ENCODE measurements around the gene ZBTB24. TPM values are rescaled to one million over a fixed set of nuclear protein-coding genes. Genes with fewer than 3 reads are reported as not detected.
A peak's percentile ranks its signal among the peaks of the same experiment; 100 is the strongest.

ZBTB24 gene
- total RNA-seq, 1 donor from 2014 or later: 6.4 TPM

GRCh38 chr6:109452181-109452580, 30.8 kb downstream of the ZBTB24 start:
- Mint-ChIP-seq H3K9me3 (ENCODE audit: unreplicated experiment) (peaks cover 27% of the 10 kb centered on the region), H3K36me3 (ENCODE audit: unreplicated experiment) (peaks cover 5% of the 10 kb centered on the region), H3K27ac (ENCODE audit: unreplicated experiment) (peak overlapping the region; percentile 99), H3K4me1 (ENCODE audit: low read depth, unreplicated experiment) (peaks cover 29% of the 10 kb centered on the region), H3K27me3 (ENCODE audit: unreplicated experiment) (peaks cover 25% of the 10 kb centered on the region), H3K4me3 (ENCODE audit: unreplicated experiment) (peak overlapping the region; percentile 71)
- no peak for DNase-seq
- no peak for TF ChIP-seq CTCF (IDR thresholded peaks at IDR 0.05; ENCODE audit: partially characterized antibody, unreplicated experiment)

- H3K27me3 Mint-ChIP-seq (ENCODE audit: unreplicated experiment): peaks cover 29% of the 10 kb centered on the region
- no peak overlapping the region for H3K27ac Mint-ChIP-seq (ENCODE audit: unreplicated experiment)
- TF ChIP-seq CTCF (IDR thresholded peaks at IDR 0.05; ENCODE audit: partially characterized antibody, unreplicated experiment): no peak
- H3K36me3 Mint-ChIP-seq (ENCODE audit: unreplicated experiment): peaks cover 5% of the 10 kb centered on the region
- H3K4me1 Mint-ChIP-seq (ENCODE audit: low read depth, unreplicated experiment): peaks cover 29% of the 10 kb centered on the region
- peak overlapping the region; percentile 71 for H3K4me3 Mint-ChIP-seq (ENCODE audit: unreplicated experiment)
- DNase-seq: no peak
- peaks cover 22% of the 10 kb centered on the region for H3K9me3 Mint-ChIP-seq (ENCODE audit: unreplicated experiment)
These were observed 31.6 kb downstream of the ZBTB24 start for GRCh38 chr6:109451376-109451775.

DNA sequence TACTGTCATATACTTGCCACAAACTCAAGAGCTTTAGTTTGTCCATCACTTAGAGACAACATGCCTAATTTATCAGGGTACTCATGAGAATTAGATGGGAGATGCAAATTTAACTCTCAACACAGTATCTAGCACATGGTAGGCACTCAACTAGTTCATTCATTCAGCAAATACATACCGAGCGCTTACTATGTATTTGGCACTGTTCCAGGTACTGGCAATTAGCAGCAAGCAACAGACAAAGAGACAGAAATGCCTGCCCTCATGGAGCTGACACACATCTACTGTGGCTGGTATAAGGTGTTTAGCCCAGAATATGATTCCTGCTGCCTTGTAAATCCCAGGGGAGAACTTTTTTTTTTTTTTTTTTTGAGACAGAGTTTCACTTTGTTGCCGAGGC, 32.2 kb downstream of the ZBTB24 start:
- Mint-ChIP-seq H3K4me1 (ENCODE audit: low read depth, unreplicated experiment) (peaks cover 29% of the 10 kb centered on the region), H3K27ac (ENCODE audit: unreplicated experiment) (no peak overlapping the region), H3K4me3 (ENCODE audit: unreplicated experiment) (no peak overlapping the region), H3K36me3 (ENCODE audit: unreplicated experiment) (peaks cover 5% of the 10 kb centered on the region), H3K9me3 (ENCODE audit: unreplicated experiment) (peaks cover 21% of the 10 kb centered on the region), H3K27me3 (ENCODE audit: unreplicated experiment) (peaks cover 32% of the 10 kb centered on the region)
- no peak for TF ChIP-seq CTCF (IDR thresholded peaks at IDR 0.05; ENCODE audit: partially characterized antibody, unreplicated experiment)
- DNase-seq: no peak

DNA sequence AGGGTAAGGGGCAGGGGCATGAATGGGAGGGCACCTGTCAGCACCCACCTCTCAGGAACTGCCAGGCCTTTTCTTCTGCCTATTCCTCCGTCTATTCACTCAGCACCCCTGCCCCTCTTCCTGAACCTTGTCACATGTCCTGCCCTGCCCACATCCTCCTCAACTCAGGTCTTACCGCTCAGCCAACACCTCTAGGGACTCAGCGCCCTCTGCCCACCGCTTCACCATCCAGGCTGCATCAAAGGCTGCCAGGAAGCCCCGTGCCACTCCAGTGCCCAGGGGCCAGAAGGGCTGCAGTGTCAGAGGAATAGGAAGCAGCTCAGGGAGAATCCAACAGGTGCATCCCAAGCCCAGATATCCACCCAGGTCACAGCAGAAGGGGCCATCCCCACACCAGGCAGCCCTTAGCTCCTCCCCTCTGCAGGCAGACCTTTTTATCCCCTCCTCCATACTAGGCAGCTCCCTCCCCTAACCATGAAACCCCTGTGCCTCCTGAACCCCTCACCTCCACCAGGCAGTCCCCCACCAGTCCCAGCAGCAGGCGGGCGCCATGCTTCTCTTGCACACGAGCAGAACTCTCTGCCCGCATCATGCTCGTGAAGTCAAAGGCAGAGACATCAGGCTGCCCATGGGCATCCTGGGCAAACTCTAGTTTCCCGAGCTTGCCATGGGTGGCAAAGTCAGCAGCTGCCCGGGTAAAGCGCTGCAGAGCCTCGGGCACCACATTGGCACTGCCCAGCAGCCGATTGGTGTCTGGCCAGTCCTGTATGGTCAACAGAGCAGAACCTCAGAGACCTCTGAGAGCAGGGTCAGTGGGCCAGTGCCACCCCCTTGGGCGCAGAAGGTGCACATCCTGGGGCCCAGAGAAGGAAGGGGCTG, 33.0 kb downstream of the ZBTB24 start:
- DNase-seq: no peak
- Mint-ChIP-seq H3K27me3 (ENCODE audit: unreplicated experiment) (peaks cover 31% of the 10 kb centered on the region), H3K27ac (ENCODE audit: unreplicated experiment) (no peak overlapping the region), H3K9me3 (ENCODE audit: unreplicated experiment) (peaks cover 25% of the 10 kb centered on the region), H3K36me3 (ENCODE audit: unreplicated experiment) (peaks cover 5% of the 10 kb centered on the region), H3K4me1 (ENCODE audit: low read depth, unreplicated experiment) (peaks cover 29% of the 10 kb centered on the region), H3K4me3 (ENCODE audit: unreplicated experiment) (peak overlapping the region; percentile 34)
- no peak for TF ChIP-seq CTCF (IDR thresholded peaks at IDR 0.05; ENCODE audit: partially characterized antibody, unreplicated experiment)
